HG03159 (cell line): ENCODE measurements around the gene HAO1.

Experiments used
- ATAC-seq: cut with Tn5 transposase; IDR thresholded peaks from one replicate; pipeline ENCODE4 v1.9.1; 2021; ENCODE audit warnings: mild to moderate bottlenecking, moderate library complexity; ENCODE audit not compliant: unreplicated experiment

HAO1 gene

GRCh38 chr20:7930343-7930742 is 9.9 kb downstream of the HAO1 start:
- ATAC-seq = no peak

- ATAC-seq = no peak
These were observed 13.5 kb downstream of the HAO1 start for GRCh38 chr20:7926767-7927166.

- no peak for ATAC-seq
These were observed 13.9 kb downstream of the HAO1 start for GRCh38 chr20:7926323-7926722.

DNA sequence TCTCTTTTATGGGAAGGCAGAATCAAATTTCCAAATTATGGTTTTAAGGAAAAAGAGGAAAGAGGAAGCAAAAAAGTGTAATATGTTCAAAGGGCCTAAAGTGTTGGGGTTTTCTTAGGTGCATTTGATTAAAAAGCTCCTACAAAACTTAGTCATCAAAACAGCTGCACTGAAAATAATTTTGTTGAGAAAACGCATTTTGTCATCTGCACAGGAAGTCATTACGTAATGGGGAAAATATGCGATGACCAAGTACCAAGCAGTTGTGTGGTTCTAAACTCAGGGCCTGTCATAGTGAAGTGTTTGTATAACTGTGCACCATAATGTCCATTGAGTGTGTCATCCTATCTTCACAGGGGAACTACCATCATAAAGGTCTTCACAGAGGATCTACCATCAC is 15.6 kb downstream of the HAO1 start:
- no peak for ATAC-seq

GRCh38 chr20:7916648-7917047 is 23.6 kb downstream of the HAO1 start:
- no peak for ATAC-seq

GRCh38 chr20:7912551-7912950 is 27.7 kb downstream of the HAO1 start:
- ATAC-seq = no peak

GRCh38 chr20:7911586-7912330 is 28.5 kb downstream of the HAO1 start:
- ATAC-seq = no peak

GRCh38 chr20:7908905-7909304 is 31.4 kb downstream of the HAO1 start:
- ATAC-seq = no peak

- ATAC-seq = no peak
These were observed 36.8 kb downstream of the HAO1 start for GRCh38 chr20:7903429-7903828.

GRCh38 chr20:7902879-7903278 is 37.4 kb downstream of the HAO1 start:
- ATAC-seq = no peak

DNA sequence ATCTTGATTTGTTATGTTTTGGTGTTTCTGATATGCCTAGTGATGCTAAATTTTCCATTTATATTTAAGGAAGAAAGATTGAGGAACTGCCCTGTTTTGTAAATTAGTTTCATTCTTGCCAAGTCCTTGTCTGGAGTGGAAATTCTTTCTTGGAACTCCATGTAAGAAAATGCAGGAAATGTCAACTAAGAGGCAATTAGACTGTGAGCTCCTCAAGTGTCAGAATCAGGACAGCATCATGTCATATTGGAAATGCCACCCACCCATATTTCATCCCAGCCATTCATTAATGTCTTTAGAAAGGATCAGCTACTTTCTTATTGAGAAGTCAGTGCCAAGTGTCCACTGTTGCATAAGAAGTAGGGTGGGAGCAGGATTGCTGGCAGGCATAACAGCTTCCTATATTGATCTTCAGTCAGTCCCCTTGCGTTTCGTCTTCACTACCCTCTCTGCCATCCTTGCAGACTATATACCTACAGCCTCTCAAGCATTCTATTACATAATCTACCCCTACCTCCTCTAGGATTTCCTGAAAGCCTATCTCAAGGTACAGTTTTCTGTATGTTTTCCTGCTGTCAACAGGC is 42.4 kb downstream of the HAO1 start:
- ATAC-seq = no peak

GRCh38 chr20:7893014-7893730 is 47.1 kb downstream of the HAO1 start:
- no peak for ATAC-seq

GRCh38 chr20:7891705-7892104 is 48.6 kb downstream of the HAO1 start:
- ATAC-seq = no peak

DNA sequence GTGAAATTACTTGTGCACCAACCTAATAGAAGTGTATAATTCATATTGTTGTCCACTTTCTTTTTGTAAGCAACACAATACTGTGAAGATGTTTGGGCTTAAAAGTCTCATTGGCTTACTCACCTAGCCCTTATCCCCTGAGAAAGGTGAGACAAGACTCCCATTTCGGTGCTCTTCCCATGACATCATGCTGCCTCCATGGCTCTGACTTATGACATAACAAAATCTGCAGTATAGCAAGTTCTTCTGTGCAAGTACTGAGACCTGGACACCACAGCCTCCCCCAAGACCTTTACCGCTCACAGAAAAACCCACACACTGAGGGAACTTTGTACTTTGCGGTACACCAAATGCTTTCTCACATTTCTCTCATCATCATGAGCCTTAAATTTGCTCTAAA is 50.5 kb downstream of the HAO1 start:
- no peak for ATAC-seq

- no peak for ATAC-seq
These were observed 56.5 kb downstream of the HAO1 start for GRCh38 chr20:7883741-7884140.

- no peak for ATAC-seq
These were observed 56.9 kb downstream of the HAO1 start for GRCh38 chr20:7883309-7883708.

GRCh38 chr20:7882076-7882475 is 58.2 kb downstream of the HAO1 start:
- ATAC-seq = no peak

DNA sequence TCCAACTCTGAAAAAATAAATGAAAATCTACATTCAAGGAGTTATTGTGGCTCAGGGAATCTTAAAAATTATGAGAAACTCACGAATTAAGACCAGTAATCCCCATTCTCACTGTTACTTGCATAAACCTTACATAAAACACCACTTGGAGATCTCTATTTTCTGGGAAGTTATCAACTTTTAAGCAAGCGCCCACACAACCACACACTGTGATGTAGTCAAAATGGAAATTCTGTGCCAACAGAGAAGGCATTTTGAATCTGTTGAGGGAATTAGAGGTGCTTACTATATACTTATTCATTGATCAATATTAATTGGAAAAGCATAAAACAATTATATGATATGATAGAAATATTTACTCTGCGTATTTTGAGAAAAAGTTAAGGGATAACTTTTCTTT is 58.7 kb downstream of the HAO1 start:
- ATAC-seq = no peak

DNA sequence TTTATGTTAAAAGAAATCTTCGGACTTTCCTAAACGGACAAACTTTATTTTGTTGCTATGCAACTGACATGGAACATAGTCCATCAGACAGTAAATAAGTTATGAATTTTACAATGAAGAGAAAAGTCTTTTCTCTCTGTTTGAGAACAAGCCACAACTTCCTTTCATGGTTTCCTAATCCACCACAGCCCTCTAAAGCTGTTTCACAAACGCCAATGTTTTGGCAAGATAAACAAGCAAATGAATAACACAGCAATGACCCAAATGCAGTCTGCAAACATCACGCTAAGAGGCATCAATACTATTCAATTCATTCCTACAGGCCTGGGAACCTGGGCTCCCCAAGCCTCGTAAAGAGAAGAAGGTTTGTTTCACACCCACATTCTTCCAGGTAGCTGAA is 60.4 kb downstream of the HAO1 start:
- peak; percentile 72 for ATAC-seq

- ATAC-seq = no peak
These were observed 72.2 kb downstream of the HAO1 start for GRCh38 chr20:7868108-7868507.

DNA sequence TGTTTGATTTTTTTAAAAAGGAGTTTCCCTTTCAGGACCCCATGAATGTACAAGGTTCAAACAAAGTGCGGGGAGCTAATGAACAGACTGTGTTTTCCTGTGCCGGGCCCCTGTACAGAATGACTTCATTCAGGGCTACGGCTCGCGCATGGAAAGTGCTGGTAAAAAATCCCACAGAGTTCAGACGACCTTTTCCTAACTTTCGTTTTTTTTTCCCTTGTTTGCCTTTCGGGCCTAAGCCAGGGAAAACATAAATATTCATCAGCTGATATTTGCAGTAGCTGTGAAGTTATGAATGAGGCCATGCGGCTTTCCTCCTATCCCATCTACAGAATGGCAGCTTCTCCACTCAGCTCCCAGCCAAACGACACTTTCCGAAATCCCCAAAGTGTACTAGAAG is 74.0 kb downstream of the HAO1 start:
- ATAC-seq = no peak

GRCh38 chr20:7859356-7859802 is 80.9 kb downstream of the HAO1 start:
- ATAC-seq = peak; percentile 71
